Tibial artery (tissue), 4 donors: Measurements from ENCODE around the gene RAP1GAP.

Experiments used
- DNase-seq, 2 donors: peaks; one replicate each; pipeline ENCODE4 v3.0.0-alpha.2; 2019
- H3K27ac ChIP-seq, 2 donors: fragments of 200-600 bp; sonication (generic) in 1 of 2; 1 replicate in 1 of 2; 2 replicates in 1 of 2; pipeline ENCODE4 v1.5.1; 2018 to 2019; ENCODE audit warnings: mild to moderate bottlenecking in 1 of 2
- H3K27me3 ChIP-seq, 2 donors: fragments of 200-600 bp; sonication (generic) in 1 of 2; one replicate each; pipeline versions ENCODE4 v1.5.1 to v1.6.0; 2016 to 2019
- H3K36me3 ChIP-seq, 3 donors: fragments of 200-600 bp; sonication (generic) in 2 of 3; one replicate each; pipeline ENCODE4 v1.5.1; 2016 to 2019; ENCODE audit warnings: mild to moderate bottlenecking in 2 of 3
- H3K4me1 ChIP-seq, 4 donors: fragments of 200-600 bp; sonication (generic) in 2 of 4; 1 replicate in 3 of 4; 2 replicates in 1 of 4; pipeline ENCODE4 v1.5.1; 2016 to 2019
- H3K4me3 ChIP-seq, 2 donors: fragments of 200-600 bp; sonication (generic) in 1 of 2; 1 replicate in 1 of 2; 2 replicates in 1 of 2; pipeline ENCODE4 v1.5.1; 2018 to 2019; ENCODE audit warnings: mild to moderate bottlenecking in 2 of 2
- H3K9me3 ChIP-seq, 3 donors: fragments of 200-600 bp; sonication (generic) in 1 of 3; one replicate each; pipeline ENCODE4 v1.5.1; 2016 to 2019
- intact Hi-C: fragments of 100-400 bp; cut with DNase I; formaldehyde crosslinking; loops from one replicate; pipeline ENCODE4 v1.15.0; 2023; ENCODE audit warnings: low total_unique reads
- TF ChIP-seq, protein P1 (sequence below), 2 experiments: fragments of 200-600 bp in 1 of 2; fragments of 450-650 bp in 1 of 2; IDR thresholded peaks; one replicate each; pipeline ENCODE4 v1.5.1; 2017 to 2019; ENCODE audit warnings: antibody characterized with exemption in 2 of 2, mild to moderate bottlenecking in 1 of 2, moderate library complexity in 1 of 2

Gene RAP1GAP

DNA sequence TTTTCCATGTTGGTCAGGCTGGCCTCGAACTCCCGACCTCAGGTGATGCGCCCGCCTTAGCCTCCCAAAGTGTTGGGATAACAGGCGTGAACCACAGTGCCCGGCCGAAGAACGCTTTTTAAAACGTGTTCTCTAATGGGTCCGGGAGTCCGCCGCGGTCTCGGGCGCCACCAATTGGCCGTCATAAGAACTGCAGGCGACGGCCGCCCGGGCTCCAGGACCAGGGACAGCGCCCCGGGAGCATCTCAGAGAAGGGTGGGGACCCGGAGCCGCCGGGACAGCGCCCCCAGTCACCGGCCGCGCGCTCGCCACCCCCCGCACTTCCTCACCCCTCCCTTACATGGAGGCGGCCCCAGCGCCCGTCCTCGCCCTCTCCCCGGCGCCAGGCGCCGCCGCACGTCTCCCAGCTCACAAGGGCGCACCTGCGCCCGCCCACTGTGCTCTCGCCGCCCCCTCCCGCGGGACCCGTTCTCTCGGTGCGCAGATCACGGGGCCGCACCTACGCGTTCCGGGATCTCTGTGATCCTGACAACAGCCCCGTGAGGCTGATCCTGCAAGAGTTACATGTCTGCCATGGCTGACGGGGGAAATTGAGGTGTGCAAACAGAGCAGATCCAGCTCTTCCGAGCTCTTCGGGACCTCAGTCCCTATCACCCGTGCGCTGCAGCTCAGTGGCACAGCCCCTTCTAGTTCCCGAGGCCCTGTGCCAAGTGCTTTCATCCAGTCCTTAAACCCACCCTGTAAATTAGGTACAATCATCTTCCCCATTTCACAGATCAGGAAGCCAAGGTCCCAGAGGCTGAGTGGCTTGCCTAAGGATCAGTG lies 9.8 kb downstream of the RAP1GAP start:
- Histone ChIP-seq H3K9me3 (no peaks in the 10 kb centered on the region), H3K4me1 (peaks cover 0 to 15% (median 2%) of the 10 kb centered on the region in 4 donors), H3K27me3 (peaks cover 0 to 58% of the 10 kb centered on the region in 2 donors), H3K36me3 (no peaks in the 10 kb centered on the region), H3K4me3 (no peak overlapping the region), H3K27ac (no peak overlapping the region)
- TF ChIP-seq, protein P1, sequence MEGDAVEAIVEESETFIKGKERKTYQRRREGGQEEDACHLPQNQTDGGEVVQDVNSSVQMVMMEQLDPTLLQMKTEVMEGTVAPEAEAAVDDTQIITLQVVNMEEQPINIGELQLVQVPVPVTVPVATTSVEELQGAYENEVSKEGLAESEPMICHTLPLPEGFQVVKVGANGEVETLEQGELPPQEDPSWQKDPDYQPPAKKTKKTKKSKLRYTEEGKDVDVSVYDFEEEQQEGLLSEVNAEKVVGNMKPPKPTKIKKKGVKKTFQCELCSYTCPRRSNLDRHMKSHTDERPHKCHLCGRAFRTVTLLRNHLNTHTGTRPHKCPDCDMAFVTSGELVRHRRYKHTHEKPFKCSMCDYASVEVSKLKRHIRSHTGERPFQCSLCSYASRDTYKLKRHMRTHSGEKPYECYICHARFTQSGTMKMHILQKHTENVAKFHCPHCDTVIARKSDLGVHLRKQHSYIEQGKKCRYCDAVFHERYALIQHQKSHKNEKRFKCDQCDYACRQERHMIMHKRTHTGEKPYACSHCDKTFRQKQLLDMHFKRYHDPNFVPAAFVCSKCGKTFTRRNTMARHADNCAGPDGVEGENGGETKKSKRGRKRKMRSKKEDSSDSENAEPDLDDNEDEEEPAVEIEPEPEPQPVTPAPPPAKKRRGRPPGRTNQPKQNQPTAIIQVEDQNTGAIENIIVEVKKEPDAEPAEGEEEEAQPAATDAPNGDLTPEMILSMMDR (IDR thresholded peaks at IDR 0.05) = peak; percentile 83 to 92
- intact Hi-C loops = no loop called here
- DNase-seq = peak; percentile 60 to 79

- Histone ChIP-seq H3K27ac (no peak overlapping the region), H3K36me3 (no peaks in the 10 kb centered on the region), H3K27me3 (peaks cover 0 to 42% of the 10 kb centered on the region in 2 donors), H3K4me3 (no peak overlapping the region), H3K4me1 (peaks cover 0 to 15% (median 2%) of the 10 kb centered on the region in 4 donors), H3K9me3 (no peaks in the 10 kb centered on the region)
- TF ChIP-seq, protein P1 (IDR thresholded peaks at IDR 0.05) = no peak
- intact Hi-C loops = no loop called here
- no peak for DNase-seq
These were observed 11.5 kb downstream of the RAP1GAP start for GRCh38 chr1:21657456-21658190.

DNA sequence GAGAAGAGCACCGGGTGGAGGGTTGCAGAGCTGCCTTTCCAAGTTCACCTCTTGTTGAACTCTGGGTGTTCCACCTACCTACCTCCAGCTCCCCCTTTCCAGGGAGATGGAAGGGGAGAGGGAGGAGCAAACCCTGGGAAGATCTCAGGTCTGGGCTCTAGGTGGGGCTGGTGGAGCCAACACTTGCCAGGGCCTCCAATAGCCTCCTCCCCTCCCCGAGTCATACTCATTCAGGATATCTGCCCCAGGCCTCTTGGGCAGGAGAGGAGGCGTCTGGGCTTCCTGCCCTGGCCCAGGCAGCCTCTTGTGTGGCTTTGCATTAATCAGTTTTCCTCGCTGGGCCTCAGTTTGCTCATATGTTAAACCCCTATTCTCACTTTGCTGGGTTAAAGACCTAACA lies 13.4 kb downstream of the RAP1GAP start:
- Histone ChIP-seq H3K27me3 (peaks cover 0 to 40% of the 10 kb centered on the region in 2 donors), H3K4me1 (peaks cover 0 to 29% (median 13%) of the 10 kb centered on the region in 4 donors), H3K4me3 (no peak overlapping the region), H3K27ac (no peak overlapping the region), H3K36me3 (no peaks in the 10 kb centered on the region), H3K9me3 (no peaks in the 10 kb centered on the region)
- intact Hi-C loops = no loop called here
- TF ChIP-seq, protein P1 (IDR thresholded peaks at IDR 0.05) = no peak
- no peak for DNase-seq

- no peaks in the 10 kb centered on the region for H3K36me3 ChIP-seq
- H3K4me1 ChIP-seq = peaks cover 0 to 34% (median 13%) of the 10 kb centered on the region in 4 donors
- no peak for DNase-seq
- H3K27me3 ChIP-seq = peaks cover 0 to 40% of the 10 kb centered on the region in 2 donors
- no peak overlapping the region for H3K27ac ChIP-seq
- TF ChIP-seq, protein P1 (IDR thresholded peaks at IDR 0.05) = no peak
- no peaks in the 10 kb centered on the region for H3K9me3 ChIP-seq
- intact Hi-C loops = no loop called here
- no peak overlapping the region for H3K4me3 ChIP-seq
These were observed 13.9 kb downstream of the RAP1GAP start for GRCh38 chr1:21655259-21655658.

DNA sequence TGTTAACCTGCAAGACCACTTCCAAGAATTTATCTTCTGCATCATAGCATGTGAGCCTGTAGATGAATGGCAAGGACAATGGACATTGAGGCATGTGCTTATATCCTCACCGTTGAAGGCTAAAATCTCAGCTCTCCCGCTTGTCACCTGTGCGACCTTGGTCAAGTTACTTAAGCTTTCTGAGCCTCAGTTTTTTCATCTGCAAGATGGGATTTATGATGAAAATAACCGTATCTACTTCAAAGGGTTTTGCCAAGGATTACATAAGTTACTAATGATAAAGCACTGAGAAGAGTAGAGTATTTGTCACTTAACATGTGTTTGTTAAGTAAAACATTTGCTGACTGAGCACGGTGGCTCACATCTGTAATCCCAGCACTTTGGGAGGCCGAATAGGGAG lies 14.9 kb downstream of the RAP1GAP start:
- H3K4me1 ChIP-seq = peaks cover 0 to 30% (median 11%) of the 10 kb centered on the region in 4 donors
- H3K27me3 ChIP-seq = peaks cover 0 to 41% of the 10 kb centered on the region in 2 donors
- DNase-seq = no peak
- no peak overlapping the region for H3K4me3 ChIP-seq
- intact Hi-C loops = no loop called here
- no peak overlapping the region for H3K27ac ChIP-seq
- no peaks in the 10 kb centered on the region for H3K36me3 ChIP-seq
- TF ChIP-seq, protein P1 (IDR thresholded peaks at IDR 0.05) = no peak
- no peaks in the 10 kb centered on the region for H3K9me3 ChIP-seq
